ENCODE data around the gene TBC1D3B.

- TF ChIP-seq POLR2A (IDR thresholded peaks at IDR 0.05) (no peak), POLR2AphosphoS5 (IDR thresholded peaks at IDR 0.05) (no peak), CTCF (IDR thresholded peaks at IDR 0.05) (no peak), EP300 (IDR thresholded peaks at IDR 0.05) (no peak)
Measured at GRCh38 chr17:36184023-36184765, 7.8 kb upstream of the TBC1D3B start.

All from gastroesophageal sphincter (tissue), 3 donors.